Tibial nerve (tissue), 4 donors: ENCODE results near the gene MEF2A. TPM values are rescaled to one million over a fixed set of nuclear protein-coding genes. Genes with fewer than 3 reads are reported as not detected.

Experiments used
- DNase-seq, 2 donors: peaks; one replicate each; pipeline ENCODE4 v3.0.0-alpha.2; 2019; ENCODE audit warnings: low spot score in 2 of 2
- H3K27ac ChIP-seq, 4 donors: fragments of 200-600 bp; sonication (generic) in 3 of 4; one replicate each; pipeline ENCODE4 v1.5.1; 2017 to 2019; ENCODE audit warnings: mild to moderate bottlenecking in 1 of 4
- H3K27me3 ChIP-seq, 2 donors: fragments of 200-600 bp; sonication (generic) in 1 of 2; one replicate each; pipeline versions ENCODE4 v1.5.1 to v1.6.0; 2017 to 2019
- H3K36me3 ChIP-seq, 3 donors: fragments of 200-600 bp; sonication (generic); one replicate each; pipeline ENCODE4 v1.5.1; 2018 to 2019
- H3K4me1 ChIP-seq, 4 donors: fragments of 200-600 bp; sonication (generic) in 3 of 4; one replicate each; pipeline ENCODE4 v1.5.1; 2017 to 2019
- H3K4me3 ChIP-seq, 4 donors: fragments of 200-600 bp; sonication (generic) in 3 of 4; one replicate each; pipeline ENCODE4 v1.5.1; 2017 to 2019; ENCODE audit warnings: mild to moderate bottlenecking in 1 of 4, moderate library complexity in 1 of 4
- H3K9me3 ChIP-seq, 4 donors: fragments of 200-600 bp; sonication (generic) in 3 of 4; one replicate each; pipeline ENCODE4 v1.5.1; 2017 to 2019
- EP300 ChIP-seq, 2 donors: sonication (generic); formaldehyde crosslinking; IDR thresholded peaks; one replicate each; pipeline ENCODE4 v1.6.1; 2017; ENCODE audit warnings: antibody characterized with exemption in 2 of 2, mild to moderate bottlenecking in 1 of 2
- POLR2A ChIP-seq, 2 donors: fragments of 450-650 bp; IDR thresholded peaks; one replicate each; pipeline ENCODE4 v1.6.1; 2017; ENCODE audit warnings: antibody characterized with exemption in 2 of 2, mild to moderate bottlenecking in 2 of 2, moderate library complexity in 2 of 2
- WGBS, 2 donors: methylation state at CpG; one replicate each; pipeline ENCODE4 v1.1.5; 2018; 5-methylcytosine and 5-hydroxymethylcytosine counted together
- total RNA-seq, 4 donors: library from RNA; depleted of rRNA; stranded (reverse); fragments of >200 nt; gene quantifications; one replicate each; pipeline ENCODE4 v1.1.0, GENCODE V29; 2016
- TF ChIP-seq, protein P1 (sequence below), 5 experiments: fragments of 200-600 bp in 3 of 5; fragments of 450-650 bp in 2 of 5; sonication (generic) in 3 of 5; IDR thresholded peaks; one replicate each; pipeline ENCODE4 v1.5.1; 2016 to 2019; ENCODE audit warnings: antibody characterized with exemption in 5 of 5, mild to moderate bottlenecking in 3 of 5, moderate library complexity in 2 of 5

Gene MEF2A
- total RNA-seq, 4 donors from 2014 or later, result 45.5 to 66.3 (median 55.8) TPM

GRCh38 chr15:99753066-99753465, 187.3 kb downstream of the MEF2A start:
- Histone ChIP-seq H3K4me1 (peaks cover 0 to 7% (median 0%) of the 10 kb centered on the region in 4 donors), H3K27me3 (no peaks in the 10 kb centered on the region), H3K27ac (no peak overlapping the region), H3K9me3 (no peaks in the 10 kb centered on the region), H3K4me3 (no peak overlapping the region), H3K36me3 (no peaks in the 10 kb centered on the region)
- TF ChIP-seq EP300 (IDR thresholded peaks at IDR 0.05) (no peak), POLR2A (IDR thresholded peaks at IDR 0.05) (no peak)
- TF ChIP-seq, protein P1, sequence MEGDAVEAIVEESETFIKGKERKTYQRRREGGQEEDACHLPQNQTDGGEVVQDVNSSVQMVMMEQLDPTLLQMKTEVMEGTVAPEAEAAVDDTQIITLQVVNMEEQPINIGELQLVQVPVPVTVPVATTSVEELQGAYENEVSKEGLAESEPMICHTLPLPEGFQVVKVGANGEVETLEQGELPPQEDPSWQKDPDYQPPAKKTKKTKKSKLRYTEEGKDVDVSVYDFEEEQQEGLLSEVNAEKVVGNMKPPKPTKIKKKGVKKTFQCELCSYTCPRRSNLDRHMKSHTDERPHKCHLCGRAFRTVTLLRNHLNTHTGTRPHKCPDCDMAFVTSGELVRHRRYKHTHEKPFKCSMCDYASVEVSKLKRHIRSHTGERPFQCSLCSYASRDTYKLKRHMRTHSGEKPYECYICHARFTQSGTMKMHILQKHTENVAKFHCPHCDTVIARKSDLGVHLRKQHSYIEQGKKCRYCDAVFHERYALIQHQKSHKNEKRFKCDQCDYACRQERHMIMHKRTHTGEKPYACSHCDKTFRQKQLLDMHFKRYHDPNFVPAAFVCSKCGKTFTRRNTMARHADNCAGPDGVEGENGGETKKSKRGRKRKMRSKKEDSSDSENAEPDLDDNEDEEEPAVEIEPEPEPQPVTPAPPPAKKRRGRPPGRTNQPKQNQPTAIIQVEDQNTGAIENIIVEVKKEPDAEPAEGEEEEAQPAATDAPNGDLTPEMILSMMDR (IDR thresholded peaks at IDR 0.05), result no peak
- no peak for DNase-seq
- WGBS, 2 donors, result 83 to 87% methylated on average over 4 of the region's 4 CpGs

- peaks cover 0 to 7% (median 0%) of the 10 kb centered on the region in 4 donors for H3K4me1 ChIP-seq
- no peak overlapping the region for H3K4me3 ChIP-seq
- H3K27ac ChIP-seq, result no peak overlapping the region
- TF ChIP-seq, protein P1 (IDR thresholded peaks at IDR 0.05), result peak; percentile 59 to 83 (median 78)
- TF ChIP-seq EP300 (IDR thresholded peaks at IDR 0.05), result no peak
- no peak for TF ChIP-seq POLR2A (IDR thresholded peaks at IDR 0.05)
- 7% methylated on average over 7 of the region's 7 CpGs for WGBS, 2 donors
- peak in 1 of 2 donors; percentile 58 for DNase-seq
- H3K27me3 ChIP-seq, result no peaks in the 10 kb centered on the region
- no peaks in the 10 kb centered on the region for H3K9me3 ChIP-seq
- no peaks in the 10 kb centered on the region for H3K36me3 ChIP-seq
Measured at GRCh38 chr15:99755692-99756409, 190.1 kb downstream of the MEF2A start.

DNA sequence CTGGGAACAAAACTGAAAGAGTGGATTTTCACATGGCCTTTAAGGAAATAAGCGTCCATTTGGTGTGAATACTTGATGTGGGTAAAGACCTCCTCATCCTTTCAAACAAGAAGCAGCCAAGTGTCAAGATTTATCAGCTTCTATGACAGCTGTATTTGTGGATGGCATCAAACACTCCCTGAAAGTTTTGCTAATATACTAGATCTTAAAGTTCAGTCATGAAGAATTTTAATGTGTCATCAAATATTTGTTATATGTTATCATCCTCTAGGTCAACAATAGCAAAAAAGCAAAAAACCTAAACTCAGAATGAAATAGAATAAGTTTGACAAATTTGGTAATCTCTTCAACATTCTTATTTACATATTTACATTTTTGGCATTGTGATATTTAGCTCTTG, 196.5 kb downstream of the MEF2A start:
- Histone ChIP-seq H3K27me3 (no peaks in the 10 kb centered on the region), H3K27ac (no peak overlapping the region), H3K4me3 (no peak overlapping the region), H3K36me3 (no peaks in the 10 kb centered on the region), H3K4me1 (no peaks in the 10 kb centered on the region), H3K9me3 (no peaks in the 10 kb centered on the region)
- TF ChIP-seq POLR2A (IDR thresholded peaks at IDR 0.05) (no peak), EP300 (IDR thresholded peaks at IDR 0.05) (no peak)
- TF ChIP-seq, protein P1 (IDR thresholded peaks at IDR 0.05), result no peak
- DNase-seq, result no peak
- WGBS, 2 donors, result 93 to 95% methylated on average over 1 of the region's 1 CpG

- no peak overlapping the region for H3K27ac ChIP-seq
- TF ChIP-seq POLR2A (IDR thresholded peaks at IDR 0.05), result no peak
- no peak for TF ChIP-seq EP300 (IDR thresholded peaks at IDR 0.05)
- TF ChIP-seq, protein P1 (IDR thresholded peaks at IDR 0.05), result no peak
- no peak overlapping the region for H3K4me3 ChIP-seq
- no peaks in the 10 kb centered on the region for H3K9me3 ChIP-seq
- 83 to 88% methylated on average over 2 of the region's 2 CpGs for WGBS, 2 donors
- no peaks in the 10 kb centered on the region for H3K36me3 ChIP-seq
- H3K4me1 ChIP-seq, result no peaks in the 10 kb centered on the region
- no peak for DNase-seq
- H3K27me3 ChIP-seq, result no peaks in the 10 kb centered on the region
Measured at GRCh38 chr15:99763827-99764226, 198.0 kb downstream of the MEF2A start.

- no peak for DNase-seq
- H3K27me3 ChIP-seq, result no peaks in the 10 kb centered on the region
- H3K9me3 ChIP-seq, result no peaks in the 10 kb centered on the region
- 77 to 79% methylated on average over 3 of the region's 3 CpGs for WGBS, 2 donors
- no peak overlapping the region for H3K27ac ChIP-seq
- no peak overlapping the region for H3K4me3 ChIP-seq
- H3K4me1 ChIP-seq, result no peaks in the 10 kb centered on the region
- no peak for TF ChIP-seq POLR2A (IDR thresholded peaks at IDR 0.05)
- no peak for TF ChIP-seq EP300 (IDR thresholded peaks at IDR 0.05)
- TF ChIP-seq, protein P1 (IDR thresholded peaks at IDR 0.05), result no peak
- no peaks in the 10 kb centered on the region for H3K36me3 ChIP-seq
Measured at GRCh38 chr15:99764522-99764921, 198.7 kb downstream of the MEF2A start.
